HG02970 (cell line): ENCODE data around the gene GGT1.
"Not testable (repeated sequence)": the region's sequence is repeated elsewhere in the genome, so short reads cannot be mapped to it uniquely, and the experiment has no call there.

Experiments
- ATAC-seq: cut with Tn5 transposase; IDR thresholded peaks from one replicate; pipeline ENCODE4 v1.9.1; 2021; ENCODE audit warnings: mild to moderate bottlenecking, moderate library complexity, moderate number of reproducible peaks; ENCODE audit not compliant: unreplicated experiment, low FRiP score

The GGT1 gene

DNA sequence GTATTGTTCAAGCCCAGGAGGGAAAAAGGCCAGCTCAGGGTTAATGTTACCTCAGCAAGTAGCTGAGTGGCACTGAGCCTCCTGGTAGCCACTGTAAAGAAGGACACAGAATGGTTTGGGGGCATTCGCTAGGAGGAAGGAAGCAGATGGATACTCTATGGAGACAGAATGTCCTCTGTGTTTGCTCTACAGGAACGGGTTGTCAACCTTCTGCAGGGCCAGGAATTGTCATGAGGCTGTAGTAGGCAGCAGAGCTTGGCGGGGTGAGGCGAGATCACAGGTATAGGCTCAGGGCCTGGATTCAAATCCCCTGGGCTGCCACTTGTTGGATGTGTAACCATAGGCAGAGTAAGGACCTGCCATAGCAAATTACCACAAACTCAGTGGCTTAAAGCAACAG lies 7.1 kb upstream of the GGT1 start:
- no peak for ATAC-seq

DNA sequence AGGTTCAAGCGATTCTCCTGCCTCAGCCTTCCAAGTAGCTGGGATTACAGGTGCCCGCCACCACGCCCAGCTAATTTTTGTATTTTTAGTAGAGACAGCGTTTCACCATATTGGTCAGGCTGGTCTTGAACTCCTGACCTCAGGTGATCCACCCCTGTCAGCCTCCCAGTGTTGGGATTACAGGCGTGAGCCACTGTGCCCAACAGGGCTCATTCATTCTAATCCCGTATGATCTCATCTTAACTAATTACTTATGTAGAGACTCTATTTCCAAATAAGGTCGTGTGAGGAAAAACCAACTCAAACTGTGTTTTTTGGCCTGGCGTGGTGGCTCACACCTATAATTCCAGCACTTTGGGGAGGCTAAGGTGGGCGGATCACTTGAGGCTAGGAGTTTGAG lies 5.9 kb upstream of the GGT1 start:
- not testable (repeated sequence) for ATAC-seq

DNA sequence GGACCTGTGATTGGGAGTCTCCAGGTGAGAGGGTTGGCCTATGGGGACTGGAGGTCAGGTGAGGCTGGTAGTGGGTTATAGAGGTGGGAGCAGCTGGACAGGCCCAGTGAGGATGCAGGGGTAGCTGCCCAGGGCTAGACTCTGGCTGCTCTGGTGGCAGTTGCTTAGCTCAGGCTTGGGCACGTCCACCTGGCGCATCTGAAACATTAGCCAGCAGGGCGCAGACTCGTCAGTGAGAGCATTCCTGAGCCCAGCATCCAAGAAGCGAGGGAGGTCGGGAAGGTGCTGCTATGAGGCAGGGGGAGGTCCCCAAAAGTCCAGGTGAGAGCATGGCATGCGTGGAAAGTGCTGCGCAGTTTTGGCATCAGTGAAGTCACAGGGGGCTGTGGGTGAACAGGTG lies 3.5 kb upstream of the GGT1 start:
- ATAC-seq = no peak

DNA sequence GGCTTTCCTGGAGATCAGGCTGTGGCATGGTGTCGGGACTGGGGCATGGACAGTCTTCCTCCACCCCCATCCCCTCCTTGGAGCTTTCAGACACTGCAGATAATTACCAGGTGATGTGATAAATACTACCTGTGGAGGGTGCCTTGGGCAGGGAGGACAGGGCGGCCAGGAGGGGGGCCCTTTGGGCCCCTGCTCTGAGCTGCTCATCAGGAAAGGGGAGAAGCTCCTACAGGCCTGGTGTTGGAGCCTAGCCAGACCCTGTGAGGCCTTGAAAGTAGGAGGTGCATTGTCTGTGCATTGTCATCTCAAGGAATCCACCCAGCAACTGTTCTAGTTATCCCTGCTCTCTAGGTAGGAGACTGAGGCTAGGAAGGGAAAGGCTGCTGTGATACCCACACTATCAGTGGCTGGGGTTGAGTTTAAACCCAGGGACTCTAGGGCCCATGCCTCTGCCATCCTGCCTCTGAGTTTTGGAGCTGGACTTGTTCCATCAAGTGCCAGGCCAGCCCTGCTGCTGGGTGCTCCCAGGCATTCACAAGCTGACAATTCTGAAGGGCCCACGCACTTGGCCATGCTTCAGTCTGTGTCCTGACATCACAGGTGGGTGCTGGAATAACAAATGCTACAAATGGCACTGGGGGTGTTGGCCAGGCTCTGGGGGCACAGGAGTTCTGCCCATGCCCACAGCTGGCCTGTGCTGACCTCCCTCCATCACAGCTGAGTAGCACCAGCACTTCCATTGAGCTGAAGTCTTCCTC lies 2.9 kb upstream of the GGT1 start:
- not testable (repeated sequence) for ATAC-seq

- no peak for ATAC-seq
Measured at GRCh38 chr22:24601217-24602104, 1.5 kb upstream of the GGT1 start.

GRCh38 chr22:24602105-24602749 lies 766 bp upstream of the GGT1 start:
- not testable (repeated sequence) for ATAC-seq

GRCh38 chr22:24603770-24604629 lies 1.0 kb downstream of the GGT1 start:
- ATAC-seq = not testable (repeated sequence)

GRCh38 chr22:24606340-24606739 lies 3.3 kb downstream of the GGT1 start:
- ATAC-seq = not testable (repeated sequence)

DNA sequence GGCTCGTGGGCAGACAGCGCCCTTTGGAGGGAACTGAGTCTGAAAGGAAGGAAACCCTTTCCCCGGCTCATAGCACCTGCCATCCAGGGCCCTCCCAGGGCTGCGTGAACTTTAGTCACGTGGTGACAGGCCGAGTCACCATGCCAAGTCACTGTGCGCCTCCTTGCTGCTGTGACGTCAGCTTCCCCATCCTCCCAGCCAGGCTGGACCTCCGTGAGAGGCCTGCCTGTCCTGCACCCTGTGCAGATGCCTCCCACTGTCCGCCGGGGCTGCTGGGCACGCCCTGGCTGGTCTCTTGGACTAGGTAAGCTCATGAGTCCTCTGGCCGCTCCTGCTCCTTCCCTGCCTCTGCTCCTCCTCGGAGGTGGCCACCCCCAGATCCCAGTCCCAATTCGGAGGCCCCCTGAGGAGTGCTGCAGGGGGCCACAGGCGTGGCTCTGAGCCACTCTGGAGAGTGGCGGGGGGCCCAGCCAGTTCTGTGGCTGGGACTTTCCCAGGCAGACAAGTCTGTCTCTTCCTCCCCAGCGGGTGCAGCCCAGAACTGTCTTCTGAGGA lies 4.5 kb downstream of the GGT1 start:
- ATAC-seq = not testable (repeated sequence)

DNA sequence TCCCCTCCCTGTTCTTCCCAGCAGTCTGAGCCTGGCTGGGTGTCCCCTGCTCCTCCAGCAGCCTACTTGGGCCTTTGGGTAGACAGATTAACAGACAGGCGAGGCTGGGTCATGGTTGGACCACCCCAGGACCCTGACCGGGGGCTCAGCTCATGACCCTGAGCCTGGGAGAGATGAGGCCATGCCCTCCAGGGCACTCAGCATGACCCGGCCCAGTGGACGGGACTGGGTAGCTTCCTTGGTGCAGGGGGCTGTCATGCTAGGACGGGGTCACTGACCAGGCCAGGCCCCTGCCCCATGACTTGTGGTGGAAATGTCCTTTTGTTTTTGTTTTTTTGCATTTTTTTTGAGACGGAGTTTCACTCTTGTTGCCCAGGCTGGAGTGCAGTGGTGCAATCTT lies 5.3 kb downstream of the GGT1 start:
- ATAC-seq = not testable (repeated sequence)

DNA sequence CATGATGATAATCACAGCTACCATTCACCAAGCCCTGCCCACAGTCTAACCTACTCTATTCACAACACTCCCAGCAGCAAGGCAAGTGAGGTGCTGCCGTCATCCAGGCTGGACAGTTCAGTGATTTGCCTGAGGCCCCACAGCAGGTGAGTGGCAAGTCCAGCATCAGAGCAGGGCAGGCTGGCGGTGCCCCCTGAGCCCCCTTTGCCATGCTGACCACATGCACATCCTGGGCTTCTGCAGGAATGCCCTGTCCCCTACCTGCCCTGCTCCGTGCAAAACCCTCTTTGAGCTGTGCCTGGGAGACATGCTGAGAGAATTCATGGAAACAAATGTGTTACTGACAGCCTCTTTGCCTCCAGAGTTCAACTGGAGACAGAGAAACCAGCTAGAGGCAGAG lies 6.9 kb downstream of the GGT1 start:
- not testable (repeated sequence) for ATAC-seq

DNA sequence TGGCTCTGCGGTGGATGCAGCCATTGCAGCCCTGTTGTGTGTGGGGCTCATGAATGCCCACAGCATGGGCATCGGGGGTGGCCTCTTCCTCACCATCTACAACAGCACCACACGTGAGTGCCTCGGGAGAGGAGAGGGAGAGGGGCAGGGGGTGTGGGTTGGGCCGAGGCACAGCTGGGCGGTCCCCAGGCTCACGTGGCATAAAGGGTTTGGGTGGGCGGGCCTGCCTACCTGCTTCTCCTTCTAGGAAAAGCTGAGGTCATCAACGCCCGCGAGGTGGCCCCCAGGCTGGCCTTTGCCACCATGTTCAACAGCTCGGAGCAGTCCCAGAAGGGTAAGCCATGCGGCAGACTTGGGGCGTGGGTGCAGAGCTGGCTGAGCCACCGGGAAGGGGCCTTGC lies 11.8 kb downstream of the GGT1 start:
- not testable (repeated sequence) for ATAC-seq

DNA sequence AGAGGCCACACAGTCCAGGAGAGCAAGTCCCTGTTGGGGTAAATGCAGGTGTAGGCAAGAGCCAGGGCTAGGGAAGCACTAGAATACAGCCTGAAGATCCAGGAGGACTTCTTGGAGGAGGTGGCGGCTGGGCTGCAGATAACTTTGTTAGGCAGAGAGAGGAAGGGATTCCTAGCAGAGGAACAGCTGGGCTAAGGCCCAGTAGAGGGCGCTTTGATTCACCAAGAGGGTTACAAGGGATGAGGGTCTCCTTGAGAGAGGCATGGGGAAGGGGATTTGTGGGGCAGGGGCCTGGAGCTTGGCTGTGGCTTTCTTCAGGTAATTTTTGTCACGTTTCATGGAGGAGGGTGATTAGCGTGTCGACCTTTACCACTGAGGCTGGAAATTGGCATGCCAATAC lies 18.3 kb downstream of the GGT1 start:
- ATAC-seq = not testable (repeated sequence)

GRCh38 chr22:24622596-24622995 lies 19.6 kb downstream of the GGT1 start:
- not testable (repeated sequence) for ATAC-seq

DNA sequence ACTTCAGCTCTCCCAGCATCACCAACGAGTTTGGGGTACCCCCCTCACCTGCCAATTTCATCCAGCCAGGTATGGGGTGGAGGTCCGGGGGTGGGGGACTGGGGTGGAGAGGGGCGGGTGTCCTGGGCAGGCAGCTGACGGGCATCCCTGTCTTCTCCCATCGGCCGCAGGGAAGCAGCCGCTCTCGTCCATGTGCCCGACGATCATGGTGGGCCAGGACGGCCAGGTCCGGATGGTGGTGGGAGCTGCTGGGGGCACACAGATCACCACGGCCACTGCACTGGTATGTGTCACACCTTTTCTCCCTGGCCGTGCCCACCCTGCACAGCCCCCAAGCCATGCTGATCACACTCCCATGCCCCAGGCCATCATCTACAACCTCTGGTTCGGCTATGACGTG lies 24.9 kb downstream of the GGT1 start:
- not testable (repeated sequence) for ATAC-seq

GRCh38 chr22:24629069-24629468 lies 26.1 kb downstream of the GGT1 start:
- ATAC-seq = not testable (repeated sequence)

DNA sequence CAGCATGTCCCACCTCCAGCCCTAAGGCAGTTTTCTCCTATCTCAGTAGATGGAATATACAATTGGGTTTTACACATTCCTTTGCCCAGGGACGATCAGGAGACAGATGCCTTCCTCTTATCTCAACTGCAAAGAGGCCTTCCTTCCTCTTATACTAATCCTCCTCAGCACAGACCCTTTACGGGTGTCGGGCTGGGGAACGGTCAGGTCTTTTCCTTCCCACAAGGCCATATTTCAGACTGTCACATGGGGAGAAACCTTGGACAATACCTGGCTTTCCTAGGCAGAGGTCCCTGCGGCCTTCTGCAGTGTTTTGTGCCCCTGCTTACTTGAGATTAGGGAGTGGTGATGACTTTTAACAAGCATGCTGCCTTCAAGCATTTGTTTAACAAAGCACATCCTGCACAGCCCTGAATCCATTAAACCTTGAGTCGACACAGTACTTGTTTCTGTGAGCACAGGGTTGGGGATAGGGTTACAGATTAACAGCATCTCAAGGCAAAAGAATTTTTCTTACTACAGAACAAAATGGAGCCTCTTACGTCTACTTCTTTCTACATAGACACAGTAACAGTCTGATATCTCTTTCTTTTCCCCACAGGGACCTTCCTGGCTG lies 27.9 kb downstream of the GGT1 start:
- ATAC-seq = not testable (repeated sequence)

GRCh38 chr22:24631430-24632122 lies 28.6 kb downstream of the GGT1 start:
- not testable (repeated sequence) for ATAC-seq

DNA sequence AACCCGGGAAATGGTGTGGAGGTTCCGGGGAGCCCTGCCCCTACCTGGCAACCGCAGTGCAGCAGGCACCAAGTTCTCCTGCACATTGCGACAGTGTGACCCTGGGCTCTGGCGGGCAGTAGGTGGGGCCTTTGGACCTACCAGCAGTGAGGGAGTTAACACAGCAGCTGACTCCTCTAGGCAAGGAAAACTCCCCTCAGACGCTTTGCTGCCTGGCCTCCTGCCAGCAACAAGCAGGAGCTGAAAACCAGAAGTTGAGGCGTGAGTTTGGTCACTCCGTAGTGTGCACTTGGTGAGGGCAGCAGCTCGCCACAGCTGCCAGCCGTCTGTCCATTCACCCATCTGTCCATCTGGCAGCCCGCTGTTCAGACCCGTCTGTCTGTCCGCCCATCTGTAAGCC lies 29.6 kb downstream of the GGT1 start:
- not testable (repeated sequence) for ATAC-seq
